Stimulated activated CD4-positive, alpha-beta T cell treated with anti-CD3 and anti-CD28 coated beads, Interleukin-4, amount 100 ng/mL, for 48 hours (primary cell): Measurements from ENCODE around the gene GOPC.
"Not testable (repeated sequence)": the region's sequence is repeated elsewhere in the genome, so short reads cannot be mapped to it uniquely, and the experiment has no call there.

Experiments used
- DNase-seq, 2 donors: peaks; one replicate each; pipeline ENCODE4 v3.0.0-alpha.2; 2020; ENCODE audit warnings: low read depth in 2 of 2

The GOPC gene

GRCh38 chr6:117548797-117549301 lies 53.5 kb downstream of the GOPC start:
- DNase-seq: no peak

DNA sequence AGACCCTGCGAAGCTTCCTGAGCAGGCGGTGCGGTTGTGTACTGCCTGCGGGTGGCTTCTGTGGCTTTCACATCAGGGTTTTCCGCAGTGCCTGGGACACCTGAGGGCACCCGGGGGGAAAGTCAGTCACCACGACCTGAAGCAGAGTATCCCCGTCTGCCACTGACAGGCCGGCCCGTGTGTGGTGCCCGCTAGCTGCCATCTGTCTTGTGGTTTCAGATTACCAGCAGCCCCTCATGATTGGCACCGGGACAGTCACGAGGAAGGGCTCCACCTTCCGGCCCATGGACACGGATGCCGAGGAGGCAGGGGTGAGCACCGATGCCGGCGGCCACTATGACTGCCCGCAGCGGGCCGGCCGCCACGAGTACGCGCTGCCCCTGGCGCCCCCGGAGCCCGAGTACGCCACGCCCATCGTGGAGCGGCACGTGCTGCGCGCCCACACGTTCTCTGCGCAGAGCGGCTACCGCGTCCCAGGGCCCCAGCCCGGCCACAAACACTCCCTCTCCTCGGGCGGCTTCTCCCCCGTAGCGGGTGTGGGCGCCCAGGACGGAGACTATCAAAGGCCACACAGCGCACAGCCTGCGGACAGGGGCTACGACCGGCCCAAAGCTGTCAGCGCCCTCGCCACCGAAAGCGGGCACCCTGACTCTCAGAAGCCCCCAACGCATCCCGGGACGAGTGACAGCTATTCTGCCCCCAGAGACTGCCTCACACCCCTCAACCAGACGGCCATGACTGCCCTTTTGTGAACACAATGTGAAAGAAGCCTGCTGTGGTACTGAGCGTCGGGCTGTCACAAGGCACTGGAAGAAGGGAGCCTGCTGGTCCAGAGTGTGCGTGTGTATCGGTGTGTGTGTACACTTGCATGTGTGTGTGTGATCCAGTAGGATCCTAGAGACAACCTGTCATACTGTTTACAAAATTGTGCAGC lies 54.4 kb downstream of the GOPC start:
- no peak for DNase-seq

GRCh38 chr6:117546674-117547073 lies 55.6 kb downstream of the GOPC start:
- DNase-seq: no peak

GRCh38 chr6:117545161-117545595 lies 57.1 kb downstream of the GOPC start:
- no peak for DNase-seq

DNA sequence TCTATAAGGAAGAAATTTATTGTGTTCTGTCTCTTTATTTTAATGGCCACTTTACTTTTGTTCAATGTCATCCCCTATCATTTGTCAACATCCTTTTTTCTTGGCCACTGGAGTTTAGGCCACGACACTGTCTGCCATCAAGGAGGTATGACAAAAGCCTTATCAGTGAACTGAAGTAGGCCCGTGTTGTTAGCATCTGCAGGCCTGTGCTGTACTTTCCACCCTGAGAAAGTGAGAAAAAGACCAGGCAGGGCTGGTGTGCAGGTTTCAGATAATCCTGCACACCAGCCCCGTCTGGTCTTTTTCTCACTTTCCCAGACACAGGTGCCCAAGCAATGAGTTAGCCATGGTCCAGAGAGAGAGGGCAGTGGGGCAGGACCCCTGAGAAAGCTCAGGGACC lies 57.6 kb downstream of the GOPC start:
- DNase-seq: no peak

- no peak for DNase-seq
Measured at GRCh38 chr6:117542493-117542892, 59.8 kb downstream of the GOPC start.

DNA sequence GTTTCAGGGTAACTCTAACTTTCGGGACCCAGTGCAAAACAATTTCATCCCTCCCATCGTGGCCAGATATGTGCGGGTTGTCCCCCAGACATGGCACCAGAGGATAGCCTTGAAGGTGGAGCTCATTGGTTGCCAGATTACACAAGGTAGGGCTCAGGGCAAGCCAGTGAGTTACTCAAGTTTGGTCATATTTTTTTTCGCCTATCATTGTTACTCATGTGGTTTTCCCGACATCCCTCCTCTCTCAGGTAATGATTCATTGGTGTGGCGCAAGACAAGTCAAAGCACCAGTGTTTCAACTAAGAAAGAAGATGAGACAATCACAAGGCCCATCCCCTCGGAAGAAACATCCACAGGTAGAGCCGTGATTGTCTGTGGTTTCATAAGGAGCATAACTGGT lies 61.6 kb downstream of the GOPC start:
- DNase-seq: no peak

- no peak for DNase-seq
Measured at GRCh38 chr6:117538615-117539014, 63.7 kb downstream of the GOPC start.

- DNase-seq: no peak
Measured at GRCh38 chr6:117536317-117536716, 66.0 kb downstream of the GOPC start.

GRCh38 chr6:117534974-117535373 lies 67.3 kb downstream of the GOPC start:
- no peak for DNase-seq

DNA sequence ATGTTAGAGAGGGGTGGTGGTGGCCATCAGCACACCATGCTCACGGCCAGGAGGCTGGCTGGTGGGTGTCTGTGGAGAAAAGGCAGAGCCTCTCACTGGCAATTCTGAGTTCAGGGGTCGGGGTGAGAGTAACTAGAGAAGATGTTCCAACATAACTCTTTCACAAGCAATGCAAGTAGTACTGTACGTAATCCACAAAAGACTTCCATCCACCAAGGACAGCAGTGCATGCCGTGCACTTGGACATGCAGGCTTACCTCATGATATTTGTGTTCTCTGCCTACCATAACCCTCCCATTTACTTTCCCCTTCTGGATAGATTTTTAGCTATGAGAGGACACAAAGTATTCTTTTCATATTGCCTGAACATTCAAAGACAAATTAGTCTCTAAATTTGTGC lies 68.5 kb downstream of the GOPC start:
- no peak for DNase-seq

GRCh38 chr6:117531809-117532725 lies 70.2 kb downstream of the GOPC start:
- DNase-seq: no peak

- no peak for DNase-seq
Measured at GRCh38 chr6:117531346-117531745, 71.0 kb downstream of the GOPC start.

DNA sequence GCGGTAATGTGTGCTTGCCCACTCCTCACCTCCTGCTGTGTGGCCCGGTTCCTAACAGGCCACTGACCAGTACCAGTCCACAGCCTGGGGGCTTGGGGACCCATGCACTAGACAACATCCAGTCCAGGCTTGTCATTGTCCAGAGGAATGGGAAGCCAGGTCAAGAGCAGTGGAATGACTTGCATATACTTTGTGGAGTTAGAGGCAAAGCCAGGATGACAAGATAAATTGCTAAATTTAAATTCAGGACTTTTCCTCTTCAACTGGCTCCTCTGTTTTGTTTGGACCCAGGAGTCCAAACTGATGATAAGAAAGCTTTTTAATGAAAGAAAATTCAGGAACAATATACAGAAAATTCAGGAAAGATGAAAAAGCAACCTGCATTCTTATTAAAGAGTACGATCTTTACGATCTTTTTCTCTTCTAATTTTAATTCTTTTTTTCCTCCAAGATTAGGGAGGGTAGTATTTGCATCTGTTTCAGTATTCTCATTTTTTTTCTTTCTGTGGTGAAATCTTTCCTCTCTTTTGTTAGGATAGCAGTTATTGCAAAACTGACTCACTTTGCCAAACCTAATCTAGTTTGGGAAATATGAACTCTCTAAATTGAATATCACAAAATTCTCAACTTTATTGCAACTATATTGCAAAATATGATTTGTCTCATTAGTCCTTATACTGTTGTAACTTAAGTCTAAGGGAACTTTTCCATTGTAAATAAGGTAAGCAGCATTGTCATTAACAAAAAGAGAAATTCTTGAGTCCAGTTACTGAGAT lies 71.7 kb downstream of the GOPC start:
- no peak for DNase-seq

- no peak for DNase-seq
Measured at GRCh38 chr6:117525607-117526006, 76.7 kb downstream of the GOPC start.

DNA sequence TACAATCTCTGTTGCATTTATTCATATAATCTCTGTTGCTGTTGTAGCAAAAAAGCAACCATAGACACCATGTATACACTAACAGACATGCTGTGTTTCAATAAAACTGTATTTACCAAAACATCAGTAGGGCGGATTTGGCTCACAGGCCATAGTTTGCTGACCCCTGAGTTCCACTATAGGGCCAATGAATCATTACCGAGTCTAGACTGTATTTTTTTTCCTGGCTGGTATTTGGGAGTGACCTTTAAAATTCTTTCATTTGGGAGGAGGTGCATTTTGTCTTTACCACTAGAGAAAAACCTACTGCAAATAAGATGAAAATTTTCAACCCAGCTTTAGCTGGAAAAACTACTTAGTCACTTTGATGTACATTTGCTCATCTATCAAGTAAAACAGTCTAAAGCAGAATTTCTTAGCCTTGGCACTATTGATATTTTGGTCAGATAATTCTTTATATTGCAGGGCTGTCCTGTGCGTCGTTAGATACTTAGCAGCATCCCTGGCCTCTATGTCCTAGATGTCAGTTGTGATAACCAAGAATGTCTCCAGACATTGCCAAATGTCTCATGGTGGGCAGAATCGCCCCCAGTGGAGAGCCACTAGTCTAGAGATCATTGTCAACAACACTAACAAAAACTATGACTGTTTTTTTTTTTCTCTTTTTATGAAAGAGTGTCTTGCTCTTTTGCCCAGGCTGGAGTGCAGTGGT lies 80.4 kb downstream of the GOPC start:
- DNase-seq: no peak

- DNase-seq: no peak
Measured at GRCh38 chr6:117520603-117521395, 81.5 kb downstream of the GOPC start.

DNA sequence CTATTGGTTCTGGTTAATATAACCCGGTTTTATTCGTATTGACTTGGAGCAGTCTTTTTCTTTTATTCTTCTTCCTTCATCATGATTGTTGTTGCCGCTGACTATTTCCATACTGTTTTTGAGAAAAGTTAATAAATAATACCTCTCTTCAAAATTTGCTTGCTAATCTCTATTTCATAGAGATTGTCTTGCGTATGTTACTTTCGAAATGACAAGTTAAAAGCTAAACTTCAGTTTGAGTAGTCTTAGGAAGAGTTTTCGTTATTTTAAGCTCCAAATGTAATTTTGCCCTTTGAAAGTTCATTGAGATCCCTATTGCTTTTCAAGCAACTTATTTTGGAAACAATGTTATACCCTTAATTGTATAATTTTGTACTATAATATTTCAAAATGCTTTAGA lies 83.4 kb downstream of the GOPC start:
- no peak for DNase-seq

DNA sequence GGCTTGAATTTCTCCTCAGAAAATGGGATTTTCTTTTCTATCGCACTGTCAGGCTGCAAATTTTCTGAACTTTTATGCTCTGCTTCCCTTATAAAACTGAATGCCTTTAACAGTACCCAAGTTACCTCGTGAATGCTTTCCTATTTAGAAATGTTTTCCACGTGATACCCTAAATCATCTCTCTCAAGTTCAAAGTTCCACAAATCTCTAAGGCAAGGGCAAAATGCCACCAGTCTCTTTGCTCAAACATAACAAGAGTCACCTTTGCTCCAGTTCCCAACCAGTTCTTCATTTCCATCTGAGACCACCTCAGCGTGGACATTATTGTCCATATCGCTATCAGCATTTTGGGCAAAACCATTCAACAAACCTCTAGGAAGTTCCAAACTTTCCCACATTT lies 84.3 kb downstream of the GOPC start:
- DNase-seq: not testable (repeated sequence)

GRCh38 chr6:117515326-117515725 lies 87.0 kb downstream of the GOPC start:
- DNase-seq: no peak
